Stimulated activated naive CD8-positive, alpha-beta T cell treated with anti-CD3 and anti-CD28 coated beads, Interleukin-15, amount 100 ng/mL, for 72 hours (primary cell): Measurements from ENCODE around the gene SORBS1.

Experiments
- ATAC-seq: fragments of 150-1000 bp; cut with Tn5 transposase; 2 replicates; pipeline ENCODE4 v1.10.0; 2021; ENCODE audit warnings: mild to moderate bottlenecking, moderate library complexity
- DNase-seq, 2 donors: peaks; one replicate each; pipeline ENCODE4 v3.0.0; 2021 to 2022
- H3K27ac Mint-ChIP-seq, 2 donors: one replicate each; pipeline ENCODE4 v1.8.0; 2022; ENCODE audit warnings: mild to moderate bottlenecking in 2 of 2, mixed read lengths in 2 of 2, moderate library complexity in 2 of 2
- H3K27me3 Mint-ChIP-seq: one replicate; pipeline ENCODE4 v1.8.0; 2022; ENCODE audit warnings: mixed read lengths
- H3K4me1 Mint-ChIP-seq: one replicate; pipeline ENCODE4 v1.8.0; 2022; ENCODE audit warnings: mild to moderate bottlenecking, mixed read lengths
- H3K4me3 Mint-ChIP-seq, 2 donors: one replicate each; pipeline ENCODE4 v1.8.0; 2022; ENCODE audit warnings: mild to moderate bottlenecking in 2 of 2, mixed read lengths in 2 of 2, moderate library complexity in 1 of 2
- H3K9me3 Mint-ChIP-seq, 2 donors: one replicate each; pipeline ENCODE4 v1.8.0; 2022; ENCODE audit warnings: mixed read lengths in 2 of 2

Gene SORBS1

DNA sequence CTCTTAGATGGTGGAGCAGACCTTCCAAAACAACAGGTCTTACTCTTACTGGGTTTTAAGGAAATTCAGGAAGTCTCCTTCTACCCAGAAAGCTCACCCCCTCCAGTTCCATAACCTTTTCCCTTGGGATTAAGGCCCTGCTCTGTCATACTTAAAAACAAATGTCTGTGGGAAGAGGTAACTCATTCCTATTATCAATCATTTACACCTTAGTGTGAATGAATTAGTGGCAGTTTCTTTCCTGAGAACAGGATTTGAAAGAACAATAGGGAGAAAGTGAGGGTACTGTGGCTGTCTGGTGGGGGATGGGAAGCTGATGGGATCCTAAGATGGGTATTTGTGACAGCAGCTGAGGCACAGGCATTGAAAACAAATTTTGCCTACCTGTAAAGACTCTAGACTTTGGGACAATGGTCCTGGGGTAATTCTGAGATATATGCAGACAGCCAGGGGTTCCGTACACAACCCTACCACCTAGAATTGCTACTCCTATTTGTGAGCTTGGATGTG is 248.1 kb downstream of the SORBS1 start:
- no peaks in the 10 kb centered on the region for H3K9me3 Mint-ChIP-seq
- H3K4me1 Mint-ChIP-seq: peaks cover 20% of the 10 kb centered on the region
- H3K4me3 Mint-ChIP-seq: no peak overlapping the region
- no peak overlapping the region for H3K27ac Mint-ChIP-seq
- peaks cover 12% of the 10 kb centered on the region for H3K27me3 Mint-ChIP-seq
- ATAC-seq: no peak
- DNase-seq: no peak

GRCh38 chr10:95312257-95312656 is 248.9 kb downstream of the SORBS1 start:
- Mint-ChIP-seq H3K4me3 (no peak overlapping the region), H3K4me1 (peaks cover 20% of the 10 kb centered on the region), H3K27me3 (peaks cover 12% of the 10 kb centered on the region), H3K9me3 (no peaks in the 10 kb centered on the region), H3K27ac (no peak overlapping the region)
- DNase-seq (no peak), ATAC-seq (no peak)

GRCh38 chr10:95309958-95310357 is 251.2 kb downstream of the SORBS1 start:
- no peaks in the 10 kb centered on the region for H3K9me3 Mint-ChIP-seq

DNA sequence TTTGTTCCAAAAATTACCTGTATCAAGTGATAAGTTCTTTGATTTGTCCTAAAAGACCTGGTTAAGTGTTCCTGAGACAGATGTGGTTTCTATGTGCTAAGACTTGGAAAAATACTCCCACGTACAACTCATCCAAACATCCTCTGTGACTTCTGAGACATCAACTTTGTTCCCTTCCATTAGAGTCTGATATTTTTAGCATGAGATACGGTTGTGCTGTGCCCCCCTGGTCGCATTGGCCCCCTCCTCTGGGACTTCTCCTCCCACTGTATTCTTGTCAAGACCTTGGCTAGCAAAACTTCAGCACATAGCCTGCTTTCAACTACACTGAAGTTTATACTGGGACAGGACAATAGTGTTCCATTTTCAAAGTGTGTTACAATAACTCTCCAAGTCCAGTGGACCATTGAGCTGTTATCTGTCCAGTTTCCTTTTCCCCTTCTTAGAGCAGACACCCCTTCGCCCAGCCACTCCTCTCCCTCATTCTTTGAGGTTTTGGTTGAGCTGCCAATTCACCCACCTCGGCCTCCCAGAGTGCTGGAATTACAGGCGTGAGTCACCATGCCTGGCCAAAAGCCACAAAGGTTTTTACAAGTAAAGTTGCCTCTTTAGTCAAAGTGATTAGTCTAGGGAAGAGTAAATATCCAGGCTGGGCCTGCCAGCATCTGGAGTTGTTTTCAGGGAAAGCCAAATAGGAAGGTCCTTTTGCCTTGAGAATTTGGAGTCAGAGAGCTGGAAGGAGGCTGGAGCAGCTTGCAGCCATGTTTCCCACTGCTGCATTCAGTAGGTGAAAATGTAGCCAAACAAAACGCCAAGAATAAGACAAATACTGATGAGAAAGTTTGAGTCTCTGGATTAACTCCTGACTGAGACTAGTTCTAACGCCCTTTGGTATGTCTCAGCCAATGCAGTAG is 252.5 kb downstream of the SORBS1 start:
- ATAC-seq (peak; percentile 47), DNase-seq (no peak)
- H3K27me3 Mint-ChIP-seq: peaks cover 19% of the 10 kb centered on the region
- H3K9me3 Mint-ChIP-seq: no peaks in the 10 kb centered on the region
- H3K4me3 Mint-ChIP-seq: no peak overlapping the region
- H3K4me1 Mint-ChIP-seq: peaks cover 20% of the 10 kb centered on the region
- peak overlapping the region in 1 of 2 donors; percentile 34 for H3K27ac Mint-ChIP-seq

More at GRCh38 chr10:95309958-95310357, 251.2 kb downstream of the SORBS1 start:
- peaks cover 20% of the 10 kb centered on the region for H3K4me1 Mint-ChIP-seq
- ATAC-seq: no peak
- peaks cover 19% of the 10 kb centered on the region for H3K27me3 Mint-ChIP-seq
- no peak overlapping the region for H3K27ac Mint-ChIP-seq
- H3K4me3 Mint-ChIP-seq: no peak overlapping the region
- DNase-seq: no peak

DNA sequence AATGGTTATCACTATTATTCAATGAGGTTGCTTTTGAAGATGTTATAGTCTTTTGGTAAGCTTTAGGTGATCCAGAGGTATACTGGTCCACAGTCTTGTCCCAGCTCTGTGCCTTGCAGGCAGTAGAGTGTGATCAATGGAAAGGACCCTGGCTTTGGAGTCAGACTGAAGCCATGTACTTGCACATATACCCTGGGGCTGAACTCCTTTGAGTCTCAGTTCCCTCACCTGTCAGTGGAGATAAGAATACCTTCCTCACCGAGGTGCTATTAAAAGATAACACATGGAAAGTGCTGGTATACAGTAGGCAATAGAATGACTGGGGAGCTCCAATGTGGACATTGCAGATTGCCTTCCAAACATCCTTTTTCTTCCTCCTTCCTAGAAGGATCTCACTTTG is 254.3 kb downstream of the SORBS1 start:
- Mint-ChIP-seq H3K4me3 (no peak overlapping the region), H3K9me3 (no peaks in the 10 kb centered on the region), H3K27me3 (peaks cover 19% of the 10 kb centered on the region), H3K4me1 (peaks cover 20% of the 10 kb centered on the region), H3K27ac (no peak overlapping the region)
- DNase-seq (no peak), ATAC-seq (no peak)

GRCh38 chr10:95306318-95306650 is 254.9 kb downstream of the SORBS1 start:
- no peak overlapping the region for H3K4me3 Mint-ChIP-seq
- H3K27me3 Mint-ChIP-seq: peaks cover 19% of the 10 kb centered on the region
- no peaks in the 10 kb centered on the region for H3K9me3 Mint-ChIP-seq
- H3K4me1 Mint-ChIP-seq: peaks cover 20% of the 10 kb centered on the region
- DNase-seq (no peak), ATAC-seq (no peak)
- H3K27ac Mint-ChIP-seq: no peak overlapping the region

DNA sequence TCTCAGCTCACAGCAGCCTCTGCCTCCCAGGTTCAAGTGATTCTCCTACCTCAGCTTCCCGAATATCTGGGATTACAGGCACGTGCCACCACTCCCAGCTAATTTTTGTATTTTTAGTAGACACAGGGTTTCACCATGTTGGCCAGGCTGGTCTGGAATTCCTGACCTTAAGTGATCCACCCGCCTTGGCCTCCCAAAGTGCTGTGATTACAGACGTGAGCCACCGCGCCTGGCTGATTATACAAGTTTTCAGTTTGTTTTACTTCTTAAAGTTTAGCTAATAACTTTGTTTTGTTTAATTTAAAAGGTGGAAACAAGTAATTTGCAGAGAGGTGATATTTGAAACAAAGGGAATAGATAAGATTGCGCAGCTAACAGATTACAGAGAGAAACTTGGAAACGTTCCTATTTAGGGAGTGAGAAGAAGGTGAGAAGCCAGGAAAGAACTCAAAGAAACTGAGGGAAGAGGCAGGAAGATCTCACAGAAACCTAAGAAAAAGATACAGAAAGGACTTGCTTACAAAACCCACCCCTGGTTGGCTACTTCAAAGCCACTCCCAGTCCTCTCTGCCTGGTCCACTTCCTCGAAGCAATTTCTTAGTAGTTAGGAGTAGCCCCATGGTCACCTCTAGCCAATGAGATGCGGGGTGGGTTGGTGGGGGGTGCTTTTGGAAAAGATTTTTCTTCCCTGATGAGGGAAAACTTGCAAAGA is 255.4 kb downstream of the SORBS1 start:
- no peak overlapping the region for H3K4me3 Mint-ChIP-seq
- peak overlapping the region in 1 of 2 donors; percentile 43 for H3K27ac Mint-ChIP-seq
- no peaks in the 10 kb centered on the region for H3K9me3 Mint-ChIP-seq
- H3K27me3 Mint-ChIP-seq: peaks cover 15% of the 10 kb centered on the region
- ATAC-seq (no peak), DNase-seq (no peak)
- peaks cover 20% of the 10 kb centered on the region for H3K4me1 Mint-ChIP-seq

DNA sequence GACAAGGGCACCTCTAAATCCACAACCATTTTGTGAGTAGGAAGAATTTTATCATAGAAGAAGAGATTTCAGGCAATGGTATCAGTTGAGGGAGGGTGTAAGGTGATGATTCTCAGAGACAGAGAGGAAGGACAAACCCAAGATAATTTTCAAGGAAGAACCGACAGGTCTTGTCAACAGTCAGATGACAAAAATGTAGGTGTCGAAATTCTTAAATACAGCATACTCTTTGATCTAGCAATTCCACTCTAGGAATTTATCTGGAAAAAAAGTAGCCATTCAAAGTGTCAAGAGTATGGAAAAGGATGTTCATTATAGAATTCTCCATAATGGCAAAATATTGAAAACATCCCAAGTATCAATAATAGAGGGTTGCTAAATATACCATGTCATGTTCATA is 256.2 kb downstream of the SORBS1 start:
- ATAC-seq (no peak), DNase-seq (no peak)
- H3K27me3 Mint-ChIP-seq: peaks cover 7% of the 10 kb centered on the region
- peaks cover 14% of the 10 kb centered on the region for H3K4me1 Mint-ChIP-seq
- H3K9me3 Mint-ChIP-seq: no peaks in the 10 kb centered on the region
- no peak overlapping the region for H3K27ac Mint-ChIP-seq
- no peak overlapping the region for H3K4me3 Mint-ChIP-seq

DNA sequence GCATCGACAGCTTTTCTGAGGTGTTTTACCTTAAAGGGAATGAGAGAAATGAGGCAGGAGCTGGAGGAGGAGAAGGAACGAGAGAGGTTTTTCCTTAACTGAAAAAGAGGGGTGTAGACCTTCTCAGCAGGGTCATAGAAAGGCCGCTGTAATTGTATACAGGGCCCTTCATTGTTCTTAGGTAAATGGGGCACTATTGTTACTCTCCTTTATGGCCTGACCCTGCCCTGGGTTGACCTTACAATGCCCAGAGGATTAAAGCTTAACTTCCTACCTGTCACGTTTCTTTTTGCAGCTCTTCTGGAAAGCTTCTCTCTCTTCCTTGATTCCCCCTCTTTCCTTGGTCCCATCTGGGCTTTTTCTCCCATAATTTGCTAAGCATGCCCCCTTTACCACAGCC is 256.7 kb downstream of the SORBS1 start:
- no peak overlapping the region for H3K27ac Mint-ChIP-seq
- H3K27me3 Mint-ChIP-seq: peaks cover 6% of the 10 kb centered on the region
- H3K4me3 Mint-ChIP-seq: no peak overlapping the region
- H3K4me1 Mint-ChIP-seq: peaks cover 9% of the 10 kb centered on the region
- no peak for ATAC-seq
- no peak for DNase-seq
- H3K9me3 Mint-ChIP-seq: no peaks in the 10 kb centered on the region

GRCh38 chr10:95303950-95304349 is 257.2 kb downstream of the SORBS1 start:
- peaks cover 7% of the 10 kb centered on the region for H3K4me1 Mint-ChIP-seq
- DNase-seq: no peak
- H3K27ac Mint-ChIP-seq: no peak overlapping the region
- H3K9me3 Mint-ChIP-seq: no peaks in the 10 kb centered on the region
- H3K27me3 Mint-ChIP-seq: peaks cover 6% of the 10 kb centered on the region
- no peak for ATAC-seq
- no peak overlapping the region for H3K4me3 Mint-ChIP-seq

- H3K4me1 Mint-ChIP-seq: peaks cover 2% of the 10 kb centered on the region
- ATAC-seq: no peak
- H3K9me3 Mint-ChIP-seq: no peaks in the 10 kb centered on the region
- H3K27ac Mint-ChIP-seq: no peak overlapping the region
- H3K4me3 Mint-ChIP-seq: no peak overlapping the region
- DNase-seq: no peak
- H3K27me3 Mint-ChIP-seq: peaks cover 6% of the 10 kb centered on the region
These were observed 257.6 kb downstream of the SORBS1 start for GRCh38 chr10:95303535-95303934.

DNA sequence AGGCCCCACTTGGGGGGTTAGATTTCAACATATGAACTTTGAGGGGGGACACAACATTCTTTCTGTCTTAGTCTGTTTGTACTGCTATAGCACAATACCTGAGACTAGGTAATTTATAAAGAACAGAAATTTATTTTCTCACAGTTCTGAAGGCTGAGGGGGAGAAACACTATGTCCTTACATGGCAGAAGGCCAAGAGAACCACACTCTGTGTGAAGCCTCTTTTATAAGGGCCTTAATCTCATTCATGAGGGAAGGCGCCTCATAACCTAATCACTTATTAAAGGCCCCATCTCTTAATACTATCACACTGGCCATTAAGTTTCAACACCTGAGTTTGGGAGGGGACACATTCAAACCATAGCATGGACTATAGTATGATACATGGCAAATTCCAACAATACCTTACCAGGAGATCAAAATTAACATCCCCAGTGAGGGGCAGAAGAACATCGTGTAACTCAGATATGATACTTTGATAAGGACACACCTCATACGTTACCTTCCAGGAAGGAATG is 261.1 kb downstream of the SORBS1 start:
- Mint-ChIP-seq H3K9me3 (no peaks in the 10 kb centered on the region), H3K4me3 (no peak overlapping the region), H3K27me3 (peaks cover 11% of the 10 kb centered on the region), H3K27ac (no peak overlapping the region), H3K4me1 (peaks cover 8% of the 10 kb centered on the region)
- DNase-seq (no peak), ATAC-seq (no peak)

DNA sequence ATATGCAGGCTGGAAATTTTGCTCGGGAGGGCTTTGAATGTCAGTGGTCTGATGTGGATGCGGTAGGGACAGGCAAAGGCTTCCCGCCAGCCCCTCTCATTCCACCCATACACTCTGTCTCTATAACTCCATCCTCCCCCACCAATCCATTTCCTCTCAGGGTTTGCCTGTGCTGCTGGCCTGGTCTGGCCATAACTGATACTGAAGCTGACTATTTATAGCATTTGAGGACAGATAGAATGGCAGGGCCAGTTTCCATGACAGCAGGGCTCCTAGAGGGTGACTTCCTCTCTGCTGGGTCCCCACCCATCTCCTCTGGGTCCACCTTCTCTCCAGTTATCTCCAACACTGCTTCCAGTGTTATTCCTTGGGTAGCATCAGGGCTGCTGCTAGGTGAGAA is 263.8 kb downstream of the SORBS1 start:
- no peak overlapping the region for H3K4me3 Mint-ChIP-seq
- ATAC-seq: peak; percentile 5
- H3K27me3 Mint-ChIP-seq: peaks cover 37% of the 10 kb centered on the region
- H3K27ac Mint-ChIP-seq: no peak overlapping the region
- H3K9me3 Mint-ChIP-seq: no peaks in the 10 kb centered on the region
- H3K4me1 Mint-ChIP-seq: peaks cover 15% of the 10 kb centered on the region
- DNase-seq: no peak

- DNase-seq (no peak), ATAC-seq (no peak)
- Mint-ChIP-seq H3K9me3 (no peaks in the 10 kb centered on the region), H3K4me1 (peaks cover 15% of the 10 kb centered on the region), H3K27me3 (peaks cover 43% of the 10 kb centered on the region), H3K27ac (no peak overlapping the region), H3K4me3 (no peak overlapping the region)
These were observed 264.4 kb downstream of the SORBS1 start for GRCh38 chr10:95296764-95297163.

DNA sequence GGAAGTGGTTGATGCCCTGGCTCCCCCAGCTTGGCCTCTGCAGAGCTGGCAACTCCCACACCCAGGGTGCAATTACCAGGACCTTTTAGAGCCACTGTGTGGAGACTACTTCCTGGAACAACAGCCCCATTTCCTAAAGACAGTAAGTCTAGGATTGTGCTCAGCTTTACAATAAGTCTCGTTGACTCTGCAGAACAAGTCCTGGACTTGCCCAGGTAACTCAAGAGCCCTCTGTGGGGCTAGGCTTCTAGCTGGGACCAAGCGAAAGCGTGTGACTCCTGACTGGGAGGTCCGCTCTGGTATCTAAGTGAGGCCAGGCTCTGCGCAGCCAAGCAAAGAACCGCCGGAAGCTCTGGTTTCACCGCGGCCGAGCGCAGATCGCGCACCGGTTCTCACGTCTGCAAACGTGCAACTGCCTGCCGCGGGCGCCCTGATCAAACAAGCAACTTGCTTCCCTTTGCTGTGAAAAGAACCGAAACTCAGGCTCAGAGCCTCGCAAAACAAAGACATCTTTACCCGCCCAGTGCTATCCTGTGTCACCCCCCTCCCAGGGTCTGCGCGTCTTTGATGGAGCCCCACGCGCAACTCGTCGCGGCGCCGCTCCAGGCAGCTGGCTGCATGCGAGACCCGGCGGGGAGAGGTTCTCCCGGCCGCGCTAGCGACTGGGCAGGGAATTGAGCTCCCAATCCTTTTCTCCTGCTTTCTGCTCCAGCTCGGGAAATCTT is 266.0 kb downstream of the SORBS1 start:
- Mint-ChIP-seq H3K27me3 (peaks cover 59% of the 10 kb centered on the region), H3K4me3 (peak overlapping the region; percentile 52 to 70), H3K9me3 (no peaks in the 10 kb centered on the region), H3K4me1 (peaks cover 21% of the 10 kb centered on the region), H3K27ac (no peak overlapping the region)
- ATAC-seq (peak; percentile 80), DNase-seq (peak; percentile 44 to 57)
